Measurements from ENCODE around the gene TFEC. TPM values are rescaled to one million over a fixed set of nuclear protein-coding genes. Genes with fewer than 3 reads are reported as not detected.

The TFEC gene
- total and polyA plus RNA-seq, 2 donors (not counting 3 experiments of a cell fraction or from before 2014, with no cell fraction given), result 3.6 to 7.9 TPM

- no peaks in the 10 kb centered on the region for H3K9me3 ChIP-seq (replicated peaks; ENCODE audit: control insufficient read depth, insufficient read depth, low read length)
- ChIA-PET POLR2A (no interaction called here), CTCF (interaction anchor here (0.9 kb wide), 1 partner anchor 78 kb away, joined by 3 read pairs; no protein-coding TSS in a partner anchor)
- H3K9ac ChIP-seq (replicated peaks; ENCODE audit: extremely low read depth, insufficient read depth, low read length), result no peak overlapping the region
- no peak overlapping the region for H3K4me3 ChIP-seq (replicated peaks in 1 of 3; ENCODE audit: insufficient read depth in 1 of 3, low read depth in 1 of 3, low read length in 3 of 3)
- no peak for FAIRE-seq
- H3K27me3 ChIP-seq (ENCODE audit: control insufficient read depth in 2 of 2, insufficient read depth in 2 of 2, low read length in 2 of 2), result no peaks in the 10 kb centered on the region
- H3K36me3 ChIP-seq (ENCODE audit: control insufficient read depth in 2 of 2, extremely low read depth in 1 of 2, insufficient read depth in 2 of 2, low read length in 2 of 2), result no peaks in the 10 kb centered on the region
- intact Hi-C loops (cut with micrococcal nuclease) (no loop called here), dilution Hi-C loops (cut with MboI; ENCODE audit: extremely low pct_ligation_motif_present, low sequenced_read_pairs) (no loop called here)
- no peak overlapping the region for H2AFZ ChIP-seq (ENCODE audit: low read depth, low read length)
- H4K20me1 ChIP-seq (replicated peaks; ENCODE audit: control insufficient read depth, extremely low read depth, insufficient read depth, low read length), result no peaks in the 10 kb centered on the region
- H3K79me2 ChIP-seq (ENCODE audit: control insufficient read depth, insufficient read depth, low read length), result no peaks in the 10 kb centered on the region
- no peaks in the 10 kb centered on the region for H3K9me1 ChIP-seq (replicated peaks; ENCODE audit: control insufficient read depth, extremely low read depth, insufficient read depth, low read length)
- no peaks in the 10 kb centered on the region for H3K4me1 ChIP-seq (ENCODE audit: control insufficient read depth, extremely low read depth, insufficient read depth, low read length)
- no peak for TF ChIP-seq CTCF (IDR thresholded peaks at IDR 0.05; ENCODE audit: extremely low read depth in 1 of 2, insufficient read depth in 1 of 2, low read depth in 1 of 2, low read length in 2 of 2)
- no peak for TF ChIP-seq JUN (IDR thresholded peaks at IDR 0.05; ENCODE audit: borderline replicate concordance, insufficient read depth, insufficient read length, low read depth)
- no peak for TF ChIP-seq GATA2 (IDR thresholded peaks at IDR 0.05; ENCODE audit: insufficient read depth, insufficient read length, low read depth, low read length)
- no peak for TF ChIP-seq POLR2AphosphoS5 (IDR thresholded peaks at IDR 0.05; ENCODE audit: insufficient read depth, low read depth, low read length)
- no peak for TF ChIP-seq MYC (IDR thresholded peaks at IDR 0.05; ENCODE audit: low read depth, low read length)
- no peak for TF ChIP-seq POLR2A (IDR thresholded peaks at IDR 0.05; ENCODE audit: low read depth, low read length)
- no peak for TF ChIP-seq FOS (IDR thresholded peaks at IDR 0.05; ENCODE audit: borderline replicate concordance, insufficient read depth, low read length)
- no peak for TF ChIP-seq EZH2 (IDR thresholded peaks at IDR 0.05; ENCODE audit: borderline replicate concordance, low read depth, low read length, severe bottlenecking)
- no peak for TF ChIP-seq MAX (IDR thresholded peaks at IDR 0.05; ENCODE audit: insufficient read depth, insufficient read length)
- no TSS peak for BruUV-seq (replicated peaks)
- no peak for DNase-seq (ENCODE audit: low read depth, low spot score)
- no peak overlapping the region for H3K4me2 ChIP-seq (ENCODE audit: insufficient read depth, low read length)
- H3K27ac ChIP-seq (ENCODE audit: insufficient read depth, low read depth, low read length), result no peak overlapping the region
Measured at GRCh38 chr7:115964799-115965198, 65.8 kb downstream of the TFEC start.
